ENCODE measurements around the gene MAST2. TPM values are rescaled to one million over a fixed set of nuclear protein-coding genes. Genes with fewer than 3 reads are reported as not detected.
"Not testable (repeated sequence)": the region's sequence is repeated elsewhere in the genome, so short reads cannot be mapped to it uniquely, and the experiment has no call there.

Gene MAST2
- total and polyA plus RNA-seq, 4 donors, result 12.4 to 68.5 (median 49.7) TPM

DNA sequence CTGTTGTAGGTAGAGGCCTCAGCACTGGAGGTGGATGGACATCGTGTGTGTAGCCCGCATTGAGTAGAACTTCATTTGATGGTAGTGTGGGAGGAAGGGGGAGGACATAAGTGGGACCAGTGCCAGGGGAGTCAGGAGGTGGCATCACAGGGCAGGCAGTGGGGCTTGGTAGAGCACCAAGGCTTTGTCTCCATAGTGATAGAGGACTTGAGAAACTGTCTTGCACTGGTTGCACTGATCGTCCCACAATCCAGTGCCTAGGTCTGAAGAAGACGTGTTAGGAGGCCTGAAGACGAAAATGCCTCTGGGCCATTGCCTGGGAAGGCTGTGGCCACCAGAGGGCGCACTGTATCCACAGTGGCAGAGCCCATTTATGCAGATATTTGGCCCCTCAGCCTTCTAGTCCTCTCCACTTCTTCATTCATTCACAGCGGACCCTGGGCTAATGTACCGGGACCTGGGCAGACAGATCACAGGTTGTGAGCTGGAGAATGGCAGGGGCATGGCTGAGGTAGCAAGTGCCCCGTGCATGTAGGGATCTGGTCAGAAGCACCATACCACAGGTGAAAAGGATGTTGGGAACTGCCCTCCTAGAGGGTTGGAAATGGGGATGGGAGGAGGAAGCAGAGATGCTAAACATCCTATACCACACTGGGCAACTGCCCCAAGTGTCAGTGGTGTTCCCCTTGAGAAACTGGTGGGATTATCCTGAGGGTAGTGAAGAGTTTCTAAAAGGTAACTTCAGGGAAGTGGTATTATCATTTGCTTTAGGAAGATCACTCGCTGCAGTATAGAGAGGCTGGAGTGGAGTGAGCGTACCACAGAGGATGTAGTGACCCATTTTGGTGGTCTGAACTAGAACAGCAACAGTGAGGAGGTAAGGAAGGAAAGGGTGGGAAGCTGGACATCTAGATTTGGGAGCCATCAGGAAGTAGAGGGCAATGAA is 233.8 kb downstream of the MAST2 start:
- Histone ChIP-seq H3K9me3 (ENCODE audit: control insufficient read depth, low read length) (no peaks in the 10 kb centered on the region), H3K27me3 (ENCODE audit: control insufficient read depth in 1 of 2, insufficient read depth in 2 of 2, low read length in 1 of 2) (no peaks in the 10 kb centered on the region), H3K4me3 (ENCODE audit: low read length in 2 of 2) (no peak overlapping the region), H3K27ac (ENCODE audit: low read depth in 1 of 2, low read length in 2 of 2) (no peak overlapping the region), H3K36me3 (ENCODE audit: control insufficient read depth in 1 of 2, insufficient read depth in 2 of 2, low read length in 1 of 2) (peaks cover 0 to 1% of the 10 kb centered on the region in 2 donors), H3K4me1 (ENCODE audit: control insufficient read depth in 1 of 2, insufficient read depth in 2 of 2, low read length in 2 of 2) (no peaks in the 10 kb centered on the region)
- DNase-seq (peak; percentile 90 to 96), ATAC-seq (ENCODE audit: low FRiP score) (peak; percentile 89)
- 28% methylated on average over 11 of the region's 11 CpGs for WGBS, 2 donors
- intact Hi-C loops (cut with DNase I), result loop anchor here (1.0 to 2.0 kb wide), 3 partner anchors 142 to 188 kb away; no protein-coding TSS in a partner anchor

- Histone ChIP-seq H3K4me3 (ENCODE audit: low read length in 2 of 2) (no peak overlapping the region), H3K27ac (ENCODE audit: low read depth in 1 of 2, low read length in 2 of 2) (no peak overlapping the region), H3K36me3 (ENCODE audit: control insufficient read depth in 1 of 2, insufficient read depth in 2 of 2, low read length in 1 of 2) (no peaks in the 10 kb centered on the region), H3K27me3 (ENCODE audit: control insufficient read depth in 1 of 2, insufficient read depth in 2 of 2, low read length in 1 of 2) (no peaks in the 10 kb centered on the region), H3K4me1 (ENCODE audit: control insufficient read depth in 1 of 2, insufficient read depth in 2 of 2, low read length in 2 of 2) (no peaks in the 10 kb centered on the region), H3K9me3 (ENCODE audit: control insufficient read depth, low read length) (no peaks in the 10 kb centered on the region)
- no peak for ATAC-seq (ENCODE audit: low FRiP score)
- intact Hi-C loops (cut with DNase I), result no loop called here
- no peak for DNase-seq
- WGBS, 2 donors, result 52 to 63% methylated on average over 4 of the region's 4 CpGs
Observed at GRCh38 chr1:46039571-46040052, 236.2 kb downstream of the MAST2 start.

GRCh38 chr1:46041551-46041950 is 238.1 kb downstream of the MAST2 start:
- no peak overlapping the region for H3K4me3 ChIP-seq (ENCODE audit: low read length in 2 of 2)
- intact Hi-C loops (cut with DNase I), result no loop called here
- no peak overlapping the region for H3K27ac ChIP-seq (ENCODE audit: low read depth in 1 of 2, low read length in 2 of 2)
- ATAC-seq (ENCODE audit: low FRiP score) (no peak), DNase-seq (no peak)
- no peaks in the 10 kb centered on the region for H3K27me3 ChIP-seq (ENCODE audit: control insufficient read depth in 1 of 2, insufficient read depth in 2 of 2, low read length in 1 of 2)
- H3K36me3 ChIP-seq (ENCODE audit: control insufficient read depth in 1 of 2, insufficient read depth in 2 of 2, low read length in 1 of 2), result no peaks in the 10 kb centered on the region
- WGBS, 2 donors, result 92% methylated on average over 2 of the region's 2 CpGs
- no peaks in the 10 kb centered on the region for H3K4me1 ChIP-seq (ENCODE audit: control insufficient read depth in 1 of 2, insufficient read depth in 2 of 2, low read length in 2 of 2)
- no peaks in the 10 kb centered on the region for H3K9me3 ChIP-seq (ENCODE audit: control insufficient read depth, low read length)

- H3K4me1 ChIP-seq (ENCODE audit: control insufficient read depth in 1 of 2, insufficient read depth in 2 of 2, low read length in 2 of 2), result no peaks in the 10 kb centered on the region
- H3K27me3 ChIP-seq (ENCODE audit: control insufficient read depth in 1 of 2, insufficient read depth in 2 of 2, low read length in 1 of 2), result no peaks in the 10 kb centered on the region
- no peak overlapping the region for H3K4me3 ChIP-seq (ENCODE audit: low read length in 2 of 2)
- ATAC-seq (ENCODE audit: low FRiP score) (no peak), DNase-seq (no peak)
- H3K36me3 ChIP-seq (ENCODE audit: control insufficient read depth in 1 of 2, insufficient read depth in 2 of 2, low read length in 1 of 2), result no peaks in the 10 kb centered on the region
- H3K9me3 ChIP-seq (ENCODE audit: control insufficient read depth, low read length), result no peaks in the 10 kb centered on the region
- no peak overlapping the region for H3K27ac ChIP-seq (ENCODE audit: low read depth in 1 of 2, low read length in 2 of 2)
- intact Hi-C loops (cut with DNase I), result no loop called here
Observed at GRCh38 chr1:46041974-46042373, 238.6 kb downstream of the MAST2 start.

DNA sequence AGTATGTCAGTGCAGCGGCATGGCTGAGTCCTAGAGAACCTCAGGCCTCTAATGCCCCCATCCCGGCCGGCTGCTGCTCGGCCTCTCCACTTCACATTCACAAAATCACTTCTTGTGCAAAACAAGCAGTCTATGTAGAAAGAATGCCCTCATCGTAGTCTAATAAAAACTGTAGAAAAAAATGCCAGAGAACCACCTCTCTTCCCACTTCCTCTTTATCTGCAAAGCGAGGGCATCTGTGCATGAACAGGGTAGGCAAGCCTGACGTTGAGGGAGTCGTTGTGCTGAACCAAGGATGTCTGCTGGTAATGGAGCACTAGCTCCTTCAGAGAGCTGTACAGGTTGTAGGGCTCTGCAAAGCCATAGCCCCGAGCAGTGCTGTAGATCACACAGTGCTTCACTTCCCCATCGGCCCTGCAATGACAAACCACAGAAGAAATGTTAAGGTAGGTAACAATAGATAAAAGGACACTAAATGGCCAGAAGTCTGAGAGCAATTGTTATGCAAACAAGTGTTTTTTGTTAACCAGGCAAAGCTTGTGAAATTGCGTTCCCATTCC is 240.1 kb downstream of the MAST2 start:
- Histone ChIP-seq H3K27me3 (ENCODE audit: control insufficient read depth in 1 of 2, insufficient read depth in 2 of 2, low read length in 1 of 2) (no peaks in the 10 kb centered on the region), H3K27ac (ENCODE audit: low read depth in 1 of 2, low read length in 2 of 2) (no peak overlapping the region), H3K36me3 (ENCODE audit: control insufficient read depth in 1 of 2, insufficient read depth in 2 of 2, low read length in 1 of 2) (no peaks in the 10 kb centered on the region), H3K4me3 (ENCODE audit: low read length in 2 of 2) (no peak overlapping the region), H3K9me3 (ENCODE audit: control insufficient read depth, low read length) (no peaks in the 10 kb centered on the region), H3K4me1 (ENCODE audit: control insufficient read depth in 1 of 2, insufficient read depth in 2 of 2, low read length in 2 of 2) (no peaks in the 10 kb centered on the region)
- 80 to 83% methylated on average over 11 of the region's 11 CpGs for WGBS, 2 donors
- no peak for DNase-seq
- intact Hi-C loops (cut with DNase I), result no loop called here
- no peak for ATAC-seq (ENCODE audit: low FRiP score)

DNA sequence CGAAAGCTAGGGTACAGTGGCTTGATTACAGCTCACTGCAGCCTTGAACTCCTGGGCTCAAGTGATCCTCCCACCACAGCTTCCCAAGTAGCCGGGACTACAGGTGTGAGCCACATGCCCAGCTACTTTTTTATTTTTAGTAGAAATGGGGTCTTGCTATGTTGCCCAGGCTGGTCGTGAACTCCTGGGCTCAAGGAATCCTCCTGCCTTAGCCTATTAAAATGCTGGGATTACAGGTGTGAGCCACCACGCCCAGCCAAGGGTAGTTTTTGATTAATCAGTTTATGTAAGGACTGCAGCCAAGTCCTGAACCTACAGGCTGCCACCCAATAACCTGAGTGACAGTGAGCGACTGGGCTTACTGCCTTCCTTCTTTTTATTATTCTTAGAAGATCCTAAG is 240.7 kb downstream of the MAST2 start:
- Histone ChIP-seq H3K4me1 (ENCODE audit: control insufficient read depth in 1 of 2, insufficient read depth in 2 of 2, low read length in 2 of 2) (no peaks in the 10 kb centered on the region), H3K27ac (ENCODE audit: low read depth in 1 of 2, low read length in 2 of 2) (no peak overlapping the region), H3K9me3 (ENCODE audit: control insufficient read depth, low read length) (no peaks in the 10 kb centered on the region), H3K27me3 (ENCODE audit: control insufficient read depth in 1 of 2, insufficient read depth in 2 of 2, low read length in 1 of 2) (no peaks in the 10 kb centered on the region), H3K36me3 (ENCODE audit: control insufficient read depth in 1 of 2, insufficient read depth in 2 of 2, low read length in 1 of 2) (no peaks in the 10 kb centered on the region), H3K4me3 (ENCODE audit: low read length in 2 of 2) (no peak overlapping the region)
- ATAC-seq (ENCODE audit: low FRiP score) (no peak), DNase-seq (no peak)
- WGBS, 2 donors, result 91 to 96% methylated on average over 5 of the region's 5 CpGs
- intact Hi-C loops (cut with DNase I), result no loop called here

GRCh38 chr1:46053734-46054133 is 250.3 kb downstream of the MAST2 start:
- H3K4me1 ChIP-seq (ENCODE audit: control insufficient read depth in 1 of 2, insufficient read depth in 2 of 2, low read length in 2 of 2), result no peaks in the 10 kb centered on the region
- H3K36me3 ChIP-seq (ENCODE audit: control insufficient read depth in 1 of 2, insufficient read depth in 2 of 2, low read length in 1 of 2), result no peaks in the 10 kb centered on the region
- H3K9me3 ChIP-seq (ENCODE audit: control insufficient read depth, low read length), result no peaks in the 10 kb centered on the region
- DNase-seq (no peak), ATAC-seq (ENCODE audit: low FRiP score) (no peak)
- intact Hi-C loops (cut with DNase I), result no loop called here
- no peak overlapping the region for H3K27ac ChIP-seq (ENCODE audit: low read depth in 1 of 2, low read length in 2 of 2)
- no peak overlapping the region for H3K4me3 ChIP-seq (ENCODE audit: low read length in 2 of 2)
- H3K27me3 ChIP-seq (ENCODE audit: control insufficient read depth in 1 of 2, insufficient read depth in 2 of 2, low read length in 1 of 2), result no peaks in the 10 kb centered on the region
- WGBS, 2 donors, result 80 to 81% methylated on average over 2 of the region's 2 CpGs

DNA sequence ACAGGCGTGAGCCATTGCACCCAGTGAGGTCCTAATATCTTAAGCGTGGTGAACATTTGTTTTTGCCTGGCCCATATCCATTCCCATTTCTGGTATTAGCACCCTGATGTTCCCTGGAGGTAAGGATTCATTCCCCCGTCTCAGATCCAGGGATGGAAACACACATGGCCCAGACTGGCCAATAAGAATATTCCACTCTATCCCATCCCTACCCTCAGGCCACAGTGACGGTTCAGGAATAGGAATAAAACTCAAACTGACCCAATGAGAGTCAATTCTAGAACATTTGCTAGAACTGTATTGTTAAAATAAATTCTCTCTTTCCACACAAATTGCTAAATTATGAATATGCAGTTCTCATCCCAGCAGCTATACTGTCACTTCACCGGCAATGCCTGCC is 252.9 kb downstream of the MAST2 start:
- ATAC-seq (ENCODE audit: low FRiP score), result no peak
- WGBS, 2 donors, result 96 to 97% methylated on average over 5 of the region's 5 CpGs
- H3K27me3 ChIP-seq (ENCODE audit: control insufficient read depth in 1 of 2, insufficient read depth in 2 of 2, low read length in 1 of 2), result no peaks in the 10 kb centered on the region
- no peaks in the 10 kb centered on the region for H3K9me3 ChIP-seq (ENCODE audit: control insufficient read depth, low read length)
- no peak overlapping the region for H3K27ac ChIP-seq (ENCODE audit: low read depth in 1 of 2, low read length in 2 of 2)
- intact Hi-C loops (cut with DNase I), result no loop called here
- no peaks in the 10 kb centered on the region for H3K4me1 ChIP-seq (ENCODE audit: control insufficient read depth in 1 of 2, insufficient read depth in 2 of 2, low read length in 2 of 2)
- no peak overlapping the region for H3K4me3 ChIP-seq (ENCODE audit: low read length in 2 of 2)
- no peak for DNase-seq
- no peaks in the 10 kb centered on the region for H3K36me3 ChIP-seq (ENCODE audit: control insufficient read depth in 1 of 2, insufficient read depth in 2 of 2, low read length in 1 of 2)

DNA sequence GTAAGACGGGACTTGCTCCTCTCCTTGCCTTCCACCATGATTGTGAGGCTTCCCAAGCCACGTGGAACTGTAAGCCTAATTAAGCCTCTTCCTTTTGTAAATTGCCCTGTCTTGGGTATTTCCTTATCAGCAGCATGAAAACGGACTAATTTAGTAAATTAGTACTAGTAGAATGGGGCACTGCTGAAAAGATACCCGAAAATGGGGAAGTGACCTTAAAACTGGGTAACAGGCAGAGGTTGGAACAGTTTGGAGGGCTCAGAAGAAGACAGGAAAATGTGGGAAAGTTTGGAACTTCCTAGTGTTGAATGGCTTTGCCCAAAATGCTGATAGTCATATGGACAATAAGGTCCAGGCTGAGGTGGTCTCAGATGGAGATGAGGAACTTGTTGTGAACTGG is 253.8 kb downstream of the MAST2 start:
- intact Hi-C loops (cut with DNase I); DNase-seq; H3K27me3 ChIP-seq (ENCODE audit: control insufficient read depth in 1 of 2, insufficient read depth in 2 of 2, low read length in 1 of 2); H3K36me3 ChIP-seq (ENCODE audit: control insufficient read depth in 1 of 2, insufficient read depth in 2 of 2, low read length in 1 of 2); H3K4me1 ChIP-seq (ENCODE audit: control insufficient read depth in 1 of 2, insufficient read depth in 2 of 2, low read length in 2 of 2); H3K27ac ChIP-seq (ENCODE audit: low read depth in 1 of 2, low read length in 2 of 2); H3K9me3 ChIP-seq (ENCODE audit: control insufficient read depth, low read length); H3K4me3 ChIP-seq (ENCODE audit: low read length in 2 of 2); ATAC-seq (ENCODE audit: low FRiP score): not testable (repeated sequence)
- WGBS, 2 donors, result 90 to 94% methylated on average over 4 of the region's 4 CpGs
